HepG2 (cell line): ENCODE data around the gene MINAR2. TPM values are rescaled to one million over a fixed set of nuclear protein-coding genes. Genes with fewer than 3 reads are reported as not detected.

ENCODE experiments used
- ATAC-seq: fragments of 200-7000 bp; cut with Tn5 transposase; 3 replicates; pipeline ENCODE4 v1.9.1; 2020; ENCODE audit warnings: mild to moderate bottlenecking, moderate library complexity
- BruUV-seq: library from RNA; stranded (reverse); fragments of 400-500 nt; replicated peaks from 2 replicates; lab custom pipeline; 2021; lab: Mats Ljungman, UMichigan
- CTCF ChIA-PET: fragments of 300-600 bp; formaldehyde crosslinking; extraction: SDS; loops from one replicate; lab custom pipeline; 2021; ENCODE audit warnings: low total read pairs, inconsistent platforms, low intra/inter-chr PET ratio; lab: Yijun Ruan, JAX
- POLR2A ChIA-PET: fragments of 350-600 bp; sonication (Branson Sonifier 250); formaldehyde crosslinking; loops from one replicate; lab custom pipeline; 2020; ENCODE audit warnings: antibody characterized with exemption, inconsistent platforms; lab: Yijun Ruan, JAX
- DNase-seq: peaks from one replicate; pipeline ENCODE4 v3.0.0-alpha.2; 2015; ENCODE audit warnings: low spot score
- FAIRE-seq: peaks from 3 replicates; lab custom pipeline; 2011; peaks lifted over from hg19 to GRCh38; lab: Jason Lieb, UNC
- H2AFZ ChIP-seq: one replicate; pipeline ENCODE4 v1.6.1; 2011; ENCODE audit warnings: low read length, inconsistent platforms
- H3K27ac ChIP-seq: fragments of 300-600 bp; 3 replicates; pipeline ENCODE4 v1.8.0; 2011; ENCODE audit warnings: mixed run types, mild to moderate bottlenecking, mixed read lengths, low read length, inconsistent platforms; ENCODE audit not compliant: insufficient read depth; ENCODE audit errors: extremely low read length
- H3K27me3 ChIP-seq, 2 experiments: fragments of 200-600 bp in 1 of 2; 2 replicates in 1 of 2; 3 replicates in 1 of 2; pipeline versions ENCODE4 v1.6.0 to v1.8.0; 2011; ENCODE audit warnings: low read length in 2 of 2, mild to moderate bottlenecking in 2 of 2, moderate library complexity in 2 of 2, inconsistent platforms in 1 of 2; ENCODE audit not compliant: insufficient read depth in 2 of 2, control insufficient read depth in 1 of 2
- H3K36me3 ChIP-seq, 2 experiments: fragments of 200-600 bp in 1 of 2; replicated peaks in 1 of 2; 2 replicates in 1 of 2; 3 replicates in 1 of 2; pipeline versions ENCODE4 v1.5.1 to v1.8.0; 2011; ENCODE audit warnings: low read length in 2 of 2, inconsistent platforms in 1 of 2; ENCODE audit not compliant: insufficient read depth in 2 of 2, control insufficient read depth in 1 of 2
- H3K4me1 ChIP-seq: 2 replicates; pipeline ENCODE4 v1.5.1; 2012; ENCODE audit warnings: low read length, inconsistent platforms; ENCODE audit not compliant: insufficient read depth
- H3K4me2 ChIP-seq: 2 replicates; pipeline ENCODE4 v1.6.0; 2011; ENCODE audit warnings: low read depth, low read length, inconsistent platforms
- H3K4me3 ChIP-seq, 3 experiments: fragments of 200-600 bp in 1 of 3; sonication (generic), shearing (Covaris generic) in 1 of 3; replicated peaks in 1 of 3; 2 replicates each; pipeline ENCODE4 v1.5.1; 2011 to 2016; ENCODE audit warnings: low read length in 3 of 3, inconsistent platforms in 2 of 3, low read depth in 2 of 3, mild to moderate bottlenecking in 2 of 3, control low read depth in 1 of 3, mixed read lengths in 1 of 3; ENCODE audit not compliant: insufficient read depth in 1 of 3
- H3K79me2 ChIP-seq: one replicate; pipeline ENCODE4 v1.6.1; 2011; ENCODE audit warnings: low read length, inconsistent platforms; ENCODE audit not compliant: insufficient read depth
- H3K9ac ChIP-seq: 2 replicates; pipeline ENCODE4 v1.6.0; 2011; ENCODE audit warnings: mild to moderate bottlenecking, low read depth, low read length, inconsistent platforms; ENCODE audit not compliant: insufficient read depth
- H3K9me3 ChIP-seq: 2 replicates; pipeline ENCODE4 v1.5.1; 2012; ENCODE audit warnings: mild to moderate bottlenecking, low read length
- H4K20me1 ChIP-seq: 2 replicates; pipeline ENCODE4 v1.6.0; 2011; ENCODE audit warnings: inconsistent platforms, mild to moderate bottlenecking, low read length, moderate library complexity; ENCODE audit not compliant: insufficient read depth
- KDM3A ChIP-seq: IDR thresholded peaks from 2 replicates; pipeline ENCODE4 v1.6.1; 2018; ENCODE audit warnings: low read depth, missing compliant biosample characterization
- MAFG ChIP-seq: sonication (generic); formaldehyde crosslinking; IDR thresholded peaks from 2 replicates; pipeline ENCODE4 v1.5.1; 2020; ENCODE audit warnings: mild to moderate bottlenecking, missing genetic modification reagents
- NFE2L1 ChIP-seq: sonication (generic); formaldehyde crosslinking; IDR thresholded peaks from 2 replicates; pipeline ENCODE4 v1.4.0; 2020; ENCODE audit warnings: missing genetic modification reagents, mild to moderate bottlenecking, borderline replicate concordance
- SALL2 ChIP-seq: sonication (generic); formaldehyde crosslinking; IDR thresholded peaks from 2 replicates; pipeline ENCODE4 v1.8.1; 2023; ENCODE audit warnings: mild to moderate bottlenecking, missing genetic modification reagents, inconsistent platforms
- TBP ChIP-seq: sonication (generic); formaldehyde crosslinking; IDR thresholded peaks from 2 replicates; pipeline ENCODE4 v1.5.0; 2020; ENCODE audit warnings: missing genetic modification reagents
- TSC22D2 ChIP-seq: sonication (generic); formaldehyde crosslinking; IDR thresholded peaks from 2 replicates; pipeline ENCODE4 v1.5.1; 2020; ENCODE audit warnings: missing genetic modification reagents, mild to moderate bottlenecking, borderline replicate concordance
- ZNF124 ChIP-seq: sonication (generic); formaldehyde crosslinking; IDR thresholded peaks from 2 replicates; pipeline ENCODE4 v1.4.0; 2020; ENCODE audit warnings: missing genetic modification reagents
- ZNF232 ChIP-seq: sonication (generic); formaldehyde crosslinking; IDR thresholded peaks from 2 replicates; pipeline ENCODE4 v1.4.0; 2020; ENCODE audit warnings: missing genetic modification reagents, borderline replicate concordance
- ZNF550 ChIP-seq: sonication (generic); formaldehyde crosslinking; IDR thresholded peaks from 2 replicates; pipeline ENCODE4 v1.4.0; 2020; ENCODE audit warnings: mild to moderate bottlenecking, missing genetic modification reagents, borderline replicate concordance
- ZNF703 ChIP-seq: sonication (generic); formaldehyde crosslinking; IDR thresholded peaks from 2 replicates; pipeline ENCODE4 v1.5.1; 2020; ENCODE audit warnings: missing genetic modification reagents, mild to moderate bottlenecking, moderate library complexity, borderline replicate concordance
- ZSCAN31 ChIP-seq: sonication (generic); formaldehyde crosslinking; IDR thresholded peaks from 2 replicates; pipeline ENCODE4 v1.5.0; 2020; ENCODE audit warnings: low read depth, mild to moderate bottlenecking, missing genetic modification reagents
- WGBS: methylation state at CpG from one replicate; pipeline ENCODE4 v1.1.6; 2017; ENCODE audit warnings: low lambda C conversion rate; 5-methylcytosine and 5-hydroxymethylcytosine counted together
- in situ Hi-C: cut with HindIII; loops from 2 replicates; pipeline ENCODE4 v1.10.0; 2017; ENCODE audit warnings: low pct_unique_long_range_greater_than_20kb; ENCODE audit not compliant: extremely low pct_ligation_motif_present
- intact Hi-C: fragments of 100-400 bp; cut with micrococcal nuclease; formaldehyde crosslinking; loops from one replicate; pipeline ENCODE4 v1.10.0; 2022; ENCODE audit not compliant: unreplicated experiment
- polyA plus RNA-seq, 8 experiments: library from polyadenylated mRNA; depleted of rRNA in 3 of 8; stranded (reverse) in 7 of 8; unstranded in 1 of 8; fragments of >200 nt; fragmentation: Illumina TruSeq in 4 of 8; extraction: Trizol in 4 of 8; gene quantifications; 2 replicates each; pipeline versions ENCODE4 v1.2.1 to v1.2.3, GENCODE V29; 2011 to 2016; ENCODE audit warnings: low read depth in 4 of 8, missing spikeins in 1 of 8, mixed read lengths in 1 of 8; ENCODE audit not compliant: insufficient read depth in 1 of 8
- total RNA-seq, 5 experiments: library from RNA; depleted of rRNA; stranded (reverse); fragments of >200 nt; fragmentation: Illumina TruSeq; extraction: Trizol; gene quantifications; 2 replicates each; pipeline ENCODE4 v1.2.3, GENCODE V29; 2016; ENCODE audit warnings: low read depth in 1 of 5
- TF ChIP-seq, protein P1 (sequence below): IDR thresholded peaks from 2 replicates; pipeline ENCODE4 v1.4.0; 2020; ENCODE audit warnings: mild to moderate bottlenecking, missing genetic modification reagents

Gene MINAR2
- total and polyA plus RNA-seq, 2 of the 13 experiments (the other 11 are each of a cell fraction or from before 2014, with no cell fraction given) = not detected

DNA sequence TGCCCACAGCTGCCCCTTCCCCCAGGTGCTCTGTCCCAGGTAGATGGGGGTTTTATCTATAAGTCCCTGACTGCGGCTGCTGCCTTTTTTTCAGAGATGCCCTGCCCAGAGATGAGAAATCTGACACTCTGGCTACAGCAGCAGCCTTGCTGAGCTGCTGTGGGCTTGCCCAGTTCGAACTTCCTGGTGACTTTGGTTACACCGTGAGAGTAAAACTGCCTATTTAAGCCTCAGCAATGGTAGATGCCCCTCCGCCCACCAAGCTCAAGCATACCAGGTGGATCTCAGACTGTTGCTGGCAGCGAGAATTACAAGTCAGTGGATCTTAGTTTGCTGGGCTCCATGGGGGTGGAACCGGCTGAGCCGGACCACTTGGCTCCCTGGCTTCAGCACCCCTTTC lies 56.8 kb downstream of the MINAR2 start:
- Histone ChIP-seq H3K9me3 (no peaks in the 10 kb centered on the region; the same call in 1 of the 2 replicates), H3K9ac (no peak overlapping the region), H3K4me2 (no peak overlapping the region), H2AFZ (no peak overlapping the region), H3K27me3 (no peaks in the 10 kb centered on the region), H3K36me3 (no peaks in the 10 kb centered on the region), H4K20me1 (no peaks in the 10 kb centered on the region), H3K79me2 (no peaks in the 10 kb centered on the region), H3K4me3 (no peak overlapping the region), H3K4me1 (no peaks in the 10 kb centered on the region), H3K27ac (no peak overlapping the region)
- POLR2A ChIA-PET = no interaction called here
- no peak for DNase-seq
- no peak for TF ChIP-seq SALL2 (CRISPR knock-in tag)
- TF ChIP-seq ZNF703 (CRISPR knock-in tag) = no peak
- TF ChIP-seq ZNF124 (CRISPR knock-in tag) = no peak
- no peak for TF ChIP-seq ZNF232 (CRISPR knock-in tag)
- no peak for TF ChIP-seq ZSCAN31 (CRISPR knock-in tag)
- no peak for TF ChIP-seq KDM3A (CRISPR knock-in tag)
- no peak for TF ChIP-seq MAFG (CRISPR knock-in tag)
- TF ChIP-seq, protein P1, sequence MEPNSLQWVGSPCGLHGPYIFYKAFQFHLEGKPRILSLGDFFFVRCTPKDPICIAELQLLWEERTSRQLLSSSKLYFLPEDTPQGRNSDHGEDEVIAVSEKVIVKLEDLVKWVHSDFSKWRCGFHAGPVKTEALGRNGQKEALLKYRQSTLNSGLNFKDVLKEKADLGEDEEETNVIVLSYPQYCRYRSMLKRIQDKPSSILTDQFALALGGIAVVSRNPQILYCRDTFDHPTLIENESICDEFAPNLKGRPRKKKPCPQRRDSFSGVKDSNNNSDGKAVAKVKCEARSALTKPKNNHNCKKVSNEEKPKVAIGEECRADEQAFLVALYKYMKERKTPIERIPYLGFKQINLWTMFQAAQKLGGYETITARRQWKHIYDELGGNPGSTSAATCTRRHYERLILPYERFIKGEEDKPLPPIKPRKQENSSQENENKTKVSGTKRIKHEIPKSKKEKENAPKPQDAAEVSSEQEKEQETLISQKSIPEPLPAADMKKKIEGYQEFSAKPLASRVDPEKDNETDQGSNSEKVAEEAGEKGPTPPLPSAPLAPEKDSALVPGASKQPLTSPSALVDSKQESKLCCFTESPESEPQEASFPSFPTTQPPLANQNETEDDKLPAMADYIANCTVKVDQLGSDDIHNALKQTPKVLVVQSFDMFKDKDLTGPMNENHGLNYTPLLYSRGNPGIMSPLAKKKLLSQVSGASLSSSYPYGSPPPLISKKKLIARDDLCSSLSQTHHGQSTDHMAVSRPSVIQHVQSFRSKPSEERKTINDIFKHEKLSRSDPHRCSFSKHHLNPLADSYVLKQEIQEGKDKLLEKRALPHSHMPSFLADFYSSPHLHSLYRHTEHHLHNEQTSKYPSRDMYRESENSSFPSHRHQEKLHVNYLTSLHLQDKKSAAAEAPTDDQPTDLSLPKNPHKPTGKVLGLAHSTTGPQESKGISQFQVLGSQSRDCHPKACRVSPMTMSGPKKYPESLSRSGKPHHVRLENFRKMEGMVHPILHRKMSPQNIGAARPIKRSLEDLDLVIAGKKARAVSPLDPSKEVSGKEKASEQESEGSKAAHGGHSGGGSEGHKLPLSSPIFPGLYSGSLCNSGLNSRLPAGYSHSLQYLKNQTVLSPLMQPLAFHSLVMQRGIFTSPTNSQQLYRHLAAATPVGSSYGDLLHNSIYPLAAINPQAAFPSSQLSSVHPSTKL (CRISPR knock-in tag) = no peak
- no peak for TF ChIP-seq TBP (CRISPR knock-in tag)
- no peak for TF ChIP-seq TSC22D2
- TF ChIP-seq NFE2L1 (CRISPR knock-in tag) = no peak
- no peak for TF ChIP-seq ZNF550 (CRISPR knock-in tag)
- in situ Hi-C loops = no loop called here
- no peak for FAIRE-seq
- intact Hi-C loops = no loop called here
- 12% methylated on average over 6 of the region's 7 CpGs for WGBS
- CTCF ChIA-PET = no interaction called here
- no TSS peak for BruUV-seq
- ATAC-seq = no peak
